GM18867 (cell line): ENCODE results near the gene TAMM41.
"Not testable (repeated sequence)": the region's sequence is repeated elsewhere in the genome, so short reads cannot be mapped to it uniquely, and the experiment has no call there.

Source experiments
- ATAC-seq: cut with Tn5 transposase; IDR thresholded peaks from one replicate; pipeline ENCODE4 v1.9.1; 2021; ENCODE audit warnings: mild to moderate bottlenecking, moderate library complexity; ENCODE audit not compliant: unreplicated experiment

Gene TAMM41, protein sequence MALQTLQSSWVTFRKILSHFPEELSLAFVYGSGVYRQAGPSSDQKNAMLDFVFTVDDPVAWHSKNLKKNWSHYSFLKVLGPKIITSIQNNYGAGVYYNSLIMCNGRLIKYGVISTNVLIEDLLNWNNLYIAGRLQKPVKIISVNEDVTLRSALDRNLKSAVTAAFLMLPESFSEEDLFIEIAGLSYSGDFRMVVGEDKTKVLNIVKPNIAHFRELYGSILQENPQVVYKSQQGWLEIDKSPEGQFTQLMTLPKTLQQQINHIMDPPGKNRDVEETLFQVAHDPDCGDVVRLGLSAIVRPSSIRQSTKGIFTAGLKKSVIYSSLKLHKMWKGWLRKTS

DNA sequence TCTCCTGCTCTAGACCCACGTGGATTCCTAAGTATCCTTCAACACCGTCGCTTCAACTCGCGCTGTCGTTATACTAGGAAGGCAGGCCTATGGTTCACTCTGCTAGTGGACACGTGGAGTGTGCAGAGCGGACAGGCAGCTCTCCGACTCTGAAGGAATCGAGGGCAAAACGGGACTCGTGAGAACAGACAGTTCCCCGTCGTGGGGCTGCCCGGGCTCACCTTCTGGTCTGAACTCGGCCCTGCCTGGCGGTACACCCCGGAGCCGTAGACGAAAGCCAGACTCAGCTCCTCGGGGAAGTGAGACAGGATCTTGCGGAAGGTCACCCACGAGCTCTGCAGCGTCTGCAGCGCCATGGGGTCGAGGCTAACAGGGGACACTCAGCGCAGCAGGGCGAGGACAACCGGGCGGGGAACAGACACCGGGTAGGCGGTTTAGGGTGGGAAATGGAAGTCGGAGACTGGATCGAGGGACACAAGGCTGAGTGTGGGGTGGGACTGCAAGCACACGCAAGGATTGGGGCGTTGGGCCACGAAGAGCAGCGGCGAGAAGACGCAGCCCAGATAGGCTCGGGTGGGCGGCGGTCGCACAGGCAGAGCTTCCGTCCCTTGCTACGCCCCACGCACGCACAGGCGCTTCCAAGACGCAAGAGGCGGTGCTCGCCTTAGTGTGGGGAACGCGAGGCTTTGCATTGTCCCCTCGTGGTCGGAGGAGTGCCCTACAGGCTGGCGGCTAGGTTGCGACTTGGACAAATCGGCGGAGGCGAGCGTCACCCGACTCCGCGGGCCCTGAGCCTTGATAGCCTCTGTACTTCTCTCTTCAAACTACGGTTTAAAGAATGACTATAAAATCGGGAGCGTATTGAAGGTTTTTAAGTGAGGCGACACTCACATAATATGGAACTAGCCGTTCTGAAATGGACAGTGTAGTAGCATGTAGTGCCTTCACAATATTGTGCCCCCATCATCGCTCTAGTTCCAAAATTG, at the start of gene TAMM41:
TSS of gene TAMM41 (minus strand) at position 605 of the 986 bp plus-strand sequence. CDS start at position 356, 249 bp downstream.
- ATAC-seq, result peak; percentile 100

DNA sequence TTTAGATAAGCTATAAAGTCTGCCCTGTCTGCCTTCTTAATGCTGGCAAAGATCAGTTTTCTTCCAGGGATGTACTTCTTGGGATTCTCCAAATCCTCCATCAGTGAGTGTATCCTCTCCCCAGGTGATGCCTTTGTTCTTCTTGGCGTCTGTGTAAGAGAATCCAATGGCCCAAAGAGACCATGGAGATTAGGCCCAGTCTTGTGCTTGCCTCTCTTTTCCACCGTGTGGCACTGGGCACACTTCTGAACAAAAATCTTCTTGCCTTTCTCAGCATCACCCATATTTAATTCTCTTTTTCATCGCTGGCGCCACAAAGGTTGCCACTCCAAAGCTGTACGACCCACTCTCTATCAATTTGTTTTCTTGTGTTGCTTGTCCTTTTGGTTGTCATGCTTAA, 32.2 kb upstream of the TAMM41 start:
- ATAC-seq, result no peak

DNA sequence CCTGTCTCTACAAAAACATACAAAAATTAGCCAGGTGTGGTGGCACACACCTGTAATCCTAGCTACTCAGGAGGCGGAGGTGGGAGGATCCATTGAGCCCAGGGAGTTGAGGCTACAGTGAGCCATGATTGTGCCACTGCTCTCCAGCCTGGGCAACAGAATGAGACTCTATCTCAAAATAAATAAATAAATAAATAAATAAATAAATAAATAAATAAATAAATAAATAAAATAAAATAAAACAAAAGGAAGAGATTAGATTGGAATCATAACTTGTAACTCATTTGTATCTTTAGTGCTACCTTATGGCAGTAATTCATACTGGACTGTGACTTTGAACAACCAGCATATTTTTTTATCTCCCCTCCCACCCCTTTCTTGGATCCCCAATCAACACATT, 28.0 kb upstream of the TAMM41 start:
- ATAC-seq, result not testable (repeated sequence)

DNA sequence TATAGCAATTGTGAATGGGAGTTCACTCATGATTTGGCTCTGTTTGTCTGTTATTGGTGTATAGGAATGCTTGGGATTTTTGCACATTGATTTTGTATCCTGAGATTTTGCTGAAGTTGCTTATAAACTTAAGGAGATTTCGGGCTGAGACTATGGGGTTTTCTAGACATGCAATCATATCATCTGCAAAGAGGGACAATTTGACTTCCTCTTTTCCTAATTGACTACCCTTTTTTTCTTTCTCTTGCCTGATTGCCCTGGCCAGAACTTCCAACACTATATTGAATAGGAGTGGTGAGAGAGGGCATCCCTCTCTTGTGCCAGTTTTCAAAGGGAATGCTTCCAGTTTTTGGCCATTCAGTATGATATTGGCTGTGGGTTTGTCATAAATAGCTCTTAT, 17.1 kb upstream of the TAMM41 start:
- not testable (repeated sequence) for ATAC-seq

DNA sequence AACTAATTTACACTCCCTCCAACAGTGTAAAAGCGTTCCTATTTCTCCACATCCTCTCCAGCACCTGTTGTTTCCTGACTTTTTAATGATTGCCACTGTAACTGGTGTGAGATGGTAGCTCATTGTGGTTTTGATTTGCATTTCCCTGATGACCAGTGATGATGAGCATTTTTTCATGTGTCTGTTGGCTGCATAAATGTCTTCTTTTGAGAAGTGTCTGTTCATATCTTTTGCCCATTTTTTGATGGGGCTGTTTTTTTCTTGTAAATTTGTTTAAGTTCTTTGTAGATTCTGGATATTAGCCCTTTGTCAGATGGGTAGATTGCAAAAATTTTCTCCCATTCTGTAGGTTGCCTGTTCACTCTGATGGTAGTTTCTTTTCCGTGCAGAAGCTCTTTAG, 15.9 kb upstream of the TAMM41 start:
- ATAC-seq, result not testable (repeated sequence)

DNA sequence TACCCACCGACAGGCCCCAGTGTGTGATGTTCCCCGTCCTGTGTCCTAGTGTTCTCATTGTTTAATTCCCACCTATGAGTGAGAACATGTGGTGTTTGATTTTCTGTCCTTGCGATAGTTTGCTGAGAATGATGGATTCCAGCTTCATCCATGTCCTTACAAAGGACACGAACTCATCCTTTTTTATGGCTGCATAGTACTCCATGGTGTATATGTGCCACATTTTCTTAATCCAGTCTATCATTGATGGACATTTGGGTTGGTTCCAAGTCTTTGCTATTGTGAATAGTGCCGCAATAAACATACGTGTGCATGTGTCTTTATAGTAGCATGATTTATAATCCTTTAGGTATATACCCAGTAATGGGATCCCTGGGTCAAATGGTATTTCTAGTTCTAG, 15.5 kb upstream of the TAMM41 start:
- not testable (repeated sequence) for ATAC-seq

DNA sequence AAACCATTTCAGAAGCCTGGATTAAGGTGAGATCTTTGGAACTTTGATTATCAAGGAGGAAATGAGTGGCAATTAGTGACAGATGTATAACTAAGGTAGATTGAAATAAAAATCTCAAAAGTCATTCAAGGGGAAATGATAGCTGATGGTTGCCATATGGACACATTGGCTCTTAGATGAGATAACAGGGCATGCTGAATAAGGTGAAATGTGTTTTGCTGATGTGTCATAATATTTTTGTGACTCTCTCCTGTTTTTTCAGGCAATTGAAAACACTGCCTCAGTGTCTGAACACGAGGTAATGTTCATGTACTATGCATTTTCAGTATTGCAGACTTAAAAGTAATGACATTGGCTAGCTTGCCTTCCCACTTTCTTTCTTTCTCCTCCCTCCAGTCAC, 13.5 kb upstream of the TAMM41 start:
- ATAC-seq, result not testable (repeated sequence)

DNA sequence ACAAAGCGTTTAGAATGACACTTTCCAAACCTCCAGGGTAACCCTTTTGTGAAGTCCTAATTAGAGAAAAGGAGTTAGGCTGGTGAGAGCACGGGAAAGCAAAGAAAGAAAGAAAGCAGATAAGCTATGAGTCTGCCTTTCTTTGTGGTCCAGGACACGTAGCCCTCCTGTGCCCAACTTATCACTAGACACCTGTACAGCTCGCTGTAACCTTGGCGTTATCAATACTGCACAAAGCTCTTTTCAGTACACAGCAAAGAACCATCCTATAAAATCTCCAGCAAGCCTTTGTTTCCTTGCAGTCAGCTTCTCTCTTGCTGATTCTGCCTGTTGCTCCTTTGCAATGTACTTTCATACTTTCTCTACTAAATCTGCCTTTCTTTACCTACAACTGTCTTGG, 6.8 kb upstream of the TAMM41 start:
- ATAC-seq, result no peak

DNA sequence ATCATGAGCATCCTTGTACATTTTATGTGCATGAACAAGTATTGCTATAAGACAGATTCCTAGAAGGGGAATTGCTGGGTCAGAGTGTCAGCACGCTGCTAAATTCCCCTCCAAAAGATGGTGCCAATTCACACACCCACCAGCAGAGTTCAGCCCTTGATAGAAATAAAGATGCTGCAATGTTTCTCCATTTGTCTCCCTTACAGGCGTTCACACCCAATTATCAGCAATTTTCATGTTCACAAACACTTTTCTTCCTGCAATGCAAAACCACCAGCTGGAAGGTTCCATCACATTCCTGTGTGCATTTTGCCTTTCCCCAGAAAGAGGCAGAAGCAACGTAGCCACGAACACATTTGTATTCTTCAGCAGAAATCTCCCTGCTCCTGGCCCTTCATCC, 3.3 kb upstream of the TAMM41 start:
- no peak for ATAC-seq

DNA sequence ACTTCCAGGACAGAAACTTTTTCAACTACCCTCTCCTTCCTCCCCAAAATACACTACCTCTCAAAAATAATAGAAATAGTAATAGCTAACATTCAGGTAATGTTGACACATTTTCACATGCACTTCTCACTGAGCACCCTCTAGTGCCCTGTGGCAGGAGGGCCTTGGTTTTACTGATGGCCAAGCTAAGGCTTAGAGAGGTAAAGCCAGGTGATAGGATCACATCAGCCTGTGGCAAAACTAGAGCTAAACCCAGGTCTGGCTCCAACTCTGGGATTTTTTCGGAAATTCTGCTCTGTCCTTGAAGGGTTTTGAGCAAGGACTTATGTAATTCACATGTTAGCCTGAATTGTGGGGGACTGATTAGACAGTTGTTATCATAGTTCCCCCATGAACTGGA, 922 bp upstream of the TAMM41 start:
- ATAC-seq, result no peak

DNA sequence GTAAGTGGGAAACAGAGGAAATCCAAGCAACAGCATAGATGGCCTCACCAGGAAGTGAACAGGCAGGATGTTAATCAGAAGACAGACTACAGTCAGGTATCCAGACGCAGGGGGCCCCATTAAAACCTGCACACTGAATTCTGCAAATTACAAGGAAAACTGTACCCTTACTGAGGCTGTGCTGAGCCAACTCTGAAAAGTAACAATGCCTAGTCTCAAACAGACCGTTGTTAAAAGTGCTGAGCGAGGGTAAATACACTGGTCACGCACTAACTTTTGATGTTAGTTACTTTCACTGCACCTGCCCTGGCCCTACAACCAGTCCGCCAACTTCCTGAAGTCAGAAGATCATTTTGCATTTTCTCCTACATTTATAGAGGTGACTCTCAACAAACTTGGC, 1.0 kb downstream of the TAMM41 start:
- ATAC-seq, result no peak

DNA sequence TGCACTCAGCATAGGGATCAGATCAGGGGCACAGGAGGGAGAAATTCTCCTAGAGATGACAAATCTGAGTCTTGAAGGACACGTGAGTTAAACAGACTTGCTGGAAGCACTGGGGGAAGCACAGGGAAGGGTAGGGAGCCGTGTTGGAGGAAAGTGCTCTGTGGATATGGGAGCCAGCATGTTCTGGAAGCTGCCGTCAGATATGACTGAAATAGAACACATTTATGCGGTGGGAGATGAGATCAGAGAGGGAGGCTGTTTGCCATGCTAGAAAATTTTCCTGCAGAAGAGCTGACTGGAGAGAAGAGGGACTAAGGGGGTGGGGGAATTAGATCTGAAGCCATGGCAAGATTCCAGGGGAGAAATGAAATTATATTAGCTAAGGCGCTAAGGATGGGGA, 1.8 kb downstream of the TAMM41 start:
- ATAC-seq, result no peak

DNA sequence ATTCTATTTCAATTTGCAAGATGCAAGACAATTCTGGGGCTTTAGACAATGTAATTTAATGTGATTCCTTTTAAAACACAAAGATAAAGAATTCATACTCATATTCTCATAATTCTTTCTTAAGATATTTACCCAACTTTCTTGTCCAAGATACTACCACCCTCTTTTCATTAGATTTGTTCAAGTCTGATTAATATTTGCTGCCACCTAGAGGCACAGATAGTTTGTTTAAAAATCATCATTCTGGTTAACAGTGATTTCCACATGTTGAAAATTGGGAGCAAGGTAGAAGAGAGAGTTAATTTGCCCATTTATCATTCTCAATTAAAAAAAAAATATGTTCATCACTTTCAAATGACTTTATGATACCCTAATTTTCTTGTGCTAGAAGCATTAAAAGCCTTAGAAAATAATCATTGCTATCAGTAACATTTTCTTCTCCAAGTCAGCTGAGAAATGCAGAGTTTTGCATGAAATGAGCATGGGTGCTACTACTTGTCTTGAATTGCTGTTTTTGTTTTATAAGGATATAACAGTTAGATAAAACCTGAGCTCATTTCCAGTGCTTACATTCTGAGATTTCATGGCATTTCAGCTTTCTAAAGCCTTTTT, 11.6 kb downstream of the TAMM41 start:
- ATAC-seq, result no peak

DNA sequence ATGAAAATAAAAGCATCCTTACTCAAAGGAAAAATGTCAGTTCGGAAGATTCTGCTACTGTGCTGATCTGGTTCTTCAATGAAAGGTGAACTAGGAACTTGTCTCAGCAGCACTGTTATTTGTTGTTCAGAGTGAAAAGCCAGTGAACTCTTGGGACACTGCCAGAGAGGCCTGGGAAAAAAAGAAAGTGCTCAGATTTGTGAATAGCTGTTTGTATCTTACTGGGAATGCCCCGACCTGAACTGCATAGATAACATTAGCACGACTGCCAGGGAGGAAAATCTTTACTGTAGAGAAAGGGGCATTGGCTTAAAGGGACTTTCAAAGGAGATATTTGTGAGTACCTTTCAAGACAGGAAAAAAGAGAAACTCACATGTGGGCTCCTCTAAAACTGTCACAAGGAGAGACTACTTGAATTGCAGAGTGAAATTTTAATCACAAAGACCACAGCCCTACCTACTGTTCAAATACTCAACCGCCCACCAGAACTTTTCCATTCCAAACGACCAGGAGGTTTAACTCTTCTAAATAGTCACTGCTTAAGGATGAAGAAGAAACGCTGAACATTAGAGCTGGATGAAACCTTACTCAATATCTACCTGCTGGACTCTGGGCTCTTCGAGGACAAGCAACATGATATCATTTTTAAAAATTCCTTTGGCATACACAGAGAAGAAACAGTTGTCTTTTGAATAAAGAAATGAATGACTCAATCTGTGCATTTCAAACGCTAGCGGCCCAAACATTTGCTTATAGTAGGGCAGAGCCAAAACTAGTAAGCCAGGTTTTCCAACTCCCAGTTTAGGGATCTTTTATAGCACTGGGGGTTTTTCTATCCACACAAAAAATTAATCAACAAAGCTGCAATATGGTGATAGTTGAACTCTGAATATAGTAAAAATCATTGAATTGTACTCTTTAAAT, 13.4 kb downstream of the TAMM41 start:
- ATAC-seq, result no peak

DNA sequence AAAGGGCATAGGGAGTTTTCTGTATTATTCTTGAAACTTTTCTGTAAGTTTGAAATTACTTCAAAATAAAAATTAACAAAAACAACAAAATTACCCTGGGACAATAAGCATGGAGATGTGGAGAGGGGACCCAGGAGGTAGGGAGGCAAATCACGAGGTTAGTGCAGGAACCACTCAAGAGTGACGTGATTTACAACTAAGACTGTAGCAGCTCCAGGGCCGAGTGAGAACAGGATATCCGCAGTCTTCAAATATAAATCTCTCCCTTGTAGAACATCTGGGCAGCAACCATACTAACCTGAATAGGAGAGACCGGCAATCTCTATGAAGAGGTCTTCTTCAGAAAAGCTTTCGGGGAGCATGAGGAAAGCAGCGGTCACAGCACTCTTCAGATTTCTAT, 17.3 kb downstream of the TAMM41 start:
- no peak for ATAC-seq

DNA sequence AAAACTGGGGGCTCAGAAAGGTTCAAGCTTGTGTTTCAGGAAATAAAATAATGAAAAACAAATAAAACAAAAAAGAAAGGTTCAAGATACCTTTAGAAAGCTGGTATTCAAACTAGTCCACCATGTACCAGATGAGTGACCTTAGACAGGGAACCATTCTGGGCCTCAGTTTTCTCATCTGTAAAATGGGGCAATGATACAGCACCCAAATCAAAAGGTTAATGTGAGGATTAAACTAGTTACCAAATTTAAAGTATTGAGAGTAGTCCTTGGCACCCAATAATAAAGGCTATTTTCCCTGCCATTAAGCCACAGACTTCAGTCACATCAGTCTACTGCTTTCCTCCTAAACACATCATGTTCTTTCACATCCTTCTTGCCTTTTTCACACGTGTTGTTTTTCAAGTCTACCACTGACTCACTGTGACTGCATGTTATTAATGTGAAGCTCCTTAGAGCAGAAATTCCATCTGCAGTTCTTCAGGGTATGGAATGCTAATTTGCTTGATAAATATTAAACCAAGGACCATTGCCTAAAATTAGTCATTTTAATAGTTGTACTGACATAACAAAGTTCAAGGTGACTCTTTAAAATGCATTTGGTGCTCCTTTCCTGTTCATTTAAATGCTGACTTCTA, 19.9 kb downstream of the TAMM41 start:
- no peak for ATAC-seq

DNA sequence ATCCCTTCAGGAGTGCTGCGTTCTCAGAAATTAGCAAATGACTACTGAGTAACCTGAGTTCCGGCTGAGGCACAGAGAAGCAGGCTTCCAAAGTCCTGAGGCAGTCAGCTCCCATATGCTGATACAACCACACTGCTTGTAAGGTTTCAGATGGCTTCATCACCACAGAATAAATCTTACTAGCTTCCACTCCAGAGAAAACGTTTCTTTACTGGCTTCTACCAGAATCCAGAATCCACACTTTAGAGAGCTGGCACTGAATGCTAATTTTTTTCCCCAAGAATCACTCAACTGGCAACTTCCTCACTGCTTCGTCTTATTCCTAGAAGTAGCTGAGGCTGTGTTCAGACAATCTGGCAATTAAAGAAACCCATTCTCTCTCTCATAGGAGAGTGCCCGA, 21.4 kb downstream of the TAMM41 start:
- no peak for ATAC-seq

DNA sequence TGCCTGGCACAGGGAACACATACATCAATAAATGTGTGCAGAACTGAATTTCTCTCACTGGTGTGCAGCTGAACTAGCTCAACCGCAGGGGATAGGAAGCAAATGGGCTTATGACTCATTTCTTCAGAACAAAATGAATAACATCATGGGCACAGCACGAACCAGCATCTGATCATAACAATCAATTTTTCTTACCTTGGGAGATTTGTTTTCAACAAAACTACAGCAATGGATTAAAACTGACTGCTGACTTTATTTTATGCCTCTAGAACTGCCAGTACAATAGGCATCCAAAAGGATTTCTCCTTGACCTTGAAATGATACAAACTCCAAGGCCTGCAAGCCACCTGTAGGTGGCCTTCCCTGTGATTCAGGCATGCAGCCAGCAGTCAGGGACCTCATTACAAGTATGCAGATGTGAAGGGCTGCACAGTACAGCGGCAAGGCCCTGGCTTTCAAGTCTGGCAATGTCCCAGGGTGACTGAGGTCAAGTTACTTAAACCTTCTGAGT, 26.1 kb downstream of the TAMM41 start:
- peak; percentile 71 for ATAC-seq

DNA sequence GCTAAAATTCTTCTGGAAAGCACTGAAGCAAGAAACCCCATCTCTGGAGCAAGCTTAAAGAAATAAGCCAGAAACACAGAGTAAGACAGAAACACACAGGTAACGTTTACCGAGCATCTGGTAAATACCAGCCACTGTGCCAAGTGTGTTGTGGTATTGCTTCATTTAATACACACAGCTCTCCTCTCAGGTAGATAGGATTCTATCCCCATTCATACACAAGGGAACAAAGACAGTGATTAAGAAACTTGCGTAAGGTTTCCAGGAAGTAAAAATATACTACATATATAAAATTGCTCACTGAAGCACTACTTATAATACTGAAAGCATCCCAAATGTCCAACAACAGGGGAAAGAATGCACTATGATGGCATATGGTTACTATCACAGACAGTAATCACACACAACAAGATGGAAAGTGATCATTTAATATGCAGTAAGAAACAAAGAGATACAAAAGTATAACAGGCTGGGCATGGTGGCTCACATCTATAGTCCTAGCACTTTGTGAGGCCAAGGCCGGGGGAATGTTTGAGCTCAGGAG, 27.5 kb downstream of the TAMM41 start:
- ATAC-seq, result no peak
